ENCODE measurements around the gene CNR2.

DNA sequence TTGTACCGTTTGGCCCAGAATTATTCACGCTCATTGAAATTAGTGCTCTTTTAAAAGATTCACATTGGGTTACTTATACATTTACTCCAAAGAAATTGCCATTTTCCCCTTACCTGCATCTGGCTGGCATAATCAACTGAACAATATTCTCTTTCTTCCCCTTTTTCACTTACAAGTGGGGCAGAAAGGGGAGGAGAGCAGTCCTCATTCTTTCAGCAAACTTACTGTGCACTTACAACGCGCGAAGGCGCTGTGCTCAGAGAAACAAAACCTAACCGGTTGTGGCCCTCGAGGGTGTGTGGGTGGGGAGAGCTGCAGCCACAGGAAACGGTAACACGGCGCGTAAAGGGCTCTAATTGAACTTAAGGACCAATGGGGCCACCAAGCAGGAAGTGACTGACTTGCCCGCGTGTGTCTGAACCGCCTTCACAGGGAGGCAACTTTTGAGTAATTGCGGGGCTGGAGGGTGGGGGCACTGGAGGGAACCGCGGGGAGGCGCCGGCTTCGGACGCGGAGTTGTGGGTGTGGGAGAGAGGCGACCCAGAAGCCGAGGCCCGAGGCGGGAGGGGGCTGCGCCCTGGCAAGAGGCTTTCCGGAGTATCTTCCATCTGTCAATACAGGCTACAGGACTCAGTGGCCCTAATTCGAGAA is 45.8 kb upstream of the CNR2 start:
- TF ChIP-seq ZNF558 (tag by site-specific recombination; IDR thresholded peaks at IDR 0.05) (0 out of 2 replicates have a peak, but pooled peaks have one; percentile 17), ZNF610 (tag by site-specific recombination; IDR thresholded peaks at IDR 0.05; ENCODE audit: borderline replicate concordance) (no peak; the same call in 1 of the 2 replicates), MYNN (tag by site-specific recombination; IDR thresholded peaks at IDR 0.05; ENCODE audit: borderline replicate concordance) (no peak), SETDB1 (IDR thresholded peaks at IDR 0.05; ENCODE audit: insufficient read length, low read length) (no peak), ZNF274 (IDR thresholded peaks at IDR 0.05; ENCODE audit: low read length) (no peak), ZNF274 (tag by site-specific recombination; IDR thresholded peaks at IDR 0.05; ENCODE audit: borderline replicate concordance) (no peak), ZNF350 (tag by site-specific recombination; IDR thresholded peaks at IDR 0.05) (no peak), ZNF112 (tag by site-specific recombination; IDR thresholded peaks at IDR 0.05) (no peak), SP2 (tag by site-specific recombination; IDR thresholded peaks at IDR 0.05) (peak; percentile 88), ZNF132 (tag by site-specific recombination; IDR thresholded peaks at IDR 0.05; ENCODE audit: borderline replicate concordance) (no peak)
- TF ChIP-seq, protein P1, sequence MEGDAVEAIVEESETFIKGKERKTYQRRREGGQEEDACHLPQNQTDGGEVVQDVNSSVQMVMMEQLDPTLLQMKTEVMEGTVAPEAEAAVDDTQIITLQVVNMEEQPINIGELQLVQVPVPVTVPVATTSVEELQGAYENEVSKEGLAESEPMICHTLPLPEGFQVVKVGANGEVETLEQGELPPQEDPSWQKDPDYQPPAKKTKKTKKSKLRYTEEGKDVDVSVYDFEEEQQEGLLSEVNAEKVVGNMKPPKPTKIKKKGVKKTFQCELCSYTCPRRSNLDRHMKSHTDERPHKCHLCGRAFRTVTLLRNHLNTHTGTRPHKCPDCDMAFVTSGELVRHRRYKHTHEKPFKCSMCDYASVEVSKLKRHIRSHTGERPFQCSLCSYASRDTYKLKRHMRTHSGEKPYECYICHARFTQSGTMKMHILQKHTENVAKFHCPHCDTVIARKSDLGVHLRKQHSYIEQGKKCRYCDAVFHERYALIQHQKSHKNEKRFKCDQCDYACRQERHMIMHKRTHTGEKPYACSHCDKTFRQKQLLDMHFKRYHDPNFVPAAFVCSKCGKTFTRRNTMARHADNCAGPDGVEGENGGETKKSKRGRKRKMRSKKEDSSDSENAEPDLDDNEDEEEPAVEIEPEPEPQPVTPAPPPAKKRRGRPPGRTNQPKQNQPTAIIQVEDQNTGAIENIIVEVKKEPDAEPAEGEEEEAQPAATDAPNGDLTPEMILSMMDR (tag by site-specific recombination; IDR thresholded peaks at IDR 0.05), result peak; percentile 71
- TF ChIP-seq, protein P2, sequence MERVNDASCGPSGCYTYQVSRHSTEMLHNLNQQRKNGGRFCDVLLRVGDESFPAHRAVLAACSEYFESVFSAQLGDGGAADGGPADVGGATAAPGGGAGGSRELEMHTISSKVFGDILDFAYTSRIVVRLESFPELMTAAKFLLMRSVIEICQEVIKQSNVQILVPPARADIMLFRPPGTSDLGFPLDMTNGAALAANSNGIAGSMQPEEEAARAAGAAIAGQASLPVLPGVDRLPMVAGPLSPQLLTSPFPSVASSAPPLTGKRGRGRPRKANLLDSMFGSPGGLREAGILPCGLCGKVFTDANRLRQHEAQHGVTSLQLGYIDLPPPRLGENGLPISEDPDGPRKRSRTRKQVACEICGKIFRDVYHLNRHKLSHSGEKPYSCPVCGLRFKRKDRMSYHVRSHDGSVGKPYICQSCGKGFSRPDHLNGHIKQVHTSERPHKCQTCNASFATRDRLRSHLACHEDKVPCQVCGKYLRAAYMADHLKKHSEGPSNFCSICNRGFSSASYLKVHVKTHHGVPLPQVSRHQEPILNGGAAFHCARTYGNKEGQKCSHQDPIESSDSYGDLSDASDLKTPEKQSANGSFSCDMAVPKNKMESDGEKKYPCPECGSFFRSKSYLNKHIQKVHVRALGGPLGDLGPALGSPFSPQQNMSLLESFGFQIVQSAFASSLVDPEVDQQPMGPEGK (tag by site-specific recombination; IDR thresholded peaks at IDR 0.05), result peak; percentile 97
- TF ChIP-seq, protein P3, sequence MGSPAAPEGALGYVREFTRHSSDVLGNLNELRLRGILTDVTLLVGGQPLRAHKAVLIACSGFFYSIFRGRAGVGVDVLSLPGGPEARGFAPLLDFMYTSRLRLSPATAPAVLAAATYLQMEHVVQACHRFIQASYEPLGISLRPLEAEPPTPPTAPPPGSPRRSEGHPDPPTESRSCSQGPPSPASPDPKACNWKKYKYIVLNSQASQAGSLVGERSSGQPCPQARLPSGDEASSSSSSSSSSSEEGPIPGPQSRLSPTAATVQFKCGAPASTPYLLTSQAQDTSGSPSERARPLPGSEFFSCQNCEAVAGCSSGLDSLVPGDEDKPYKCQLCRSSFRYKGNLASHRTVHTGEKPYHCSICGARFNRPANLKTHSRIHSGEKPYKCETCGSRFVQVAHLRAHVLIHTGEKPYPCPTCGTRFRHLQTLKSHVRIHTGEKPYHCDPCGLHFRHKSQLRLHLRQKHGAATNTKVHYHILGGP (tag by site-specific recombination; IDR thresholded peaks at IDR 0.05), result no peak
- TF ChIP-seq, protein P4, sequence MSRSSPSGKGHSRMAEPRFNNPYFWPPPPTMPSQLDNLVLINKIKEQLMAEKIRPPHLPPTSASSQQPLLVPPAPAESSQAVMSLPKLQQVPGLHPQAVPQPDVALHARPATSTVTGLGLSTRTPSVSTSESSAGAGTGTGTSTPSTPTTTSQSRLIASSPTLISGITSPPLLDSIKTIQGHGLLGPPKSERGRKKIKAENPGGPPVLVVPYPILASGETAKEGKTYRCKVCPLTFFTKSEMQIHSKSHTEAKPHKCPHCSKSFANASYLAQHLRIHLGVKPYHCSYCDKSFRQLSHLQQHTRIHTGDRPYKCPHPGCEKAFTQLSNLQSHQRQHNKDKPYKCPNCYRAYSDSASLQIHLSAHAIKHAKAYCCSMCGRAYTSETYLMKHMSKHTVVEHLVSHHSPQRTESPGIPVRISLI (tag by site-specific recombination; IDR thresholded peaks at IDR 0.05), result no peak
- TF ChIP-seq, protein P5, sequence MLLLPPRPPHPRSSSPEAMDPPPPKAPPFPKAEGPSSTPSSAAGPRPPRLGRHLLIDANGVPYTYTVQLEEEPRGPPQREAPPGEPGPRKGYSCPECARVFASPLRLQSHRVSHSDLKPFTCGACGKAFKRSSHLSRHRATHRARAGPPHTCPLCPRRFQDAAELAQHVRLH (tag by site-specific recombination; IDR thresholded peaks at IDR 0.05), result 0 out of 2 replicates have a peak, but pooled peaks have one; percentile 8

Measured in HEK293 (cell line).